NT2/D1 (cell line): ENCODE measurements around the gene KRTAP5-3.
"Not testable (repeated sequence)": the region's sequence is repeated elsewhere in the genome, so short reads cannot be mapped to it uniquely, and the experiment has no call there.

Experiments
- SUZ12 ChIP-seq: IDR thresholded peaks from 2 replicates; pipeline ENCODE4 v1.6.1; 2011; ENCODE audit not compliant: insufficient read length, insufficient read depth; ENCODE audit errors: extremely low read depth
- YY1 ChIP-seq: IDR thresholded peaks from 2 replicates; pipeline ENCODE4 v1.6.1; 2011; ENCODE audit not compliant: insufficient read length, insufficient read depth
- ZNF274 ChIP-seq: IDR thresholded peaks from 2 replicates; pipeline ENCODE4 v1.6.1; 2011; ENCODE audit warnings: mild to moderate bottlenecking, low read depth, low read length

DNA sequence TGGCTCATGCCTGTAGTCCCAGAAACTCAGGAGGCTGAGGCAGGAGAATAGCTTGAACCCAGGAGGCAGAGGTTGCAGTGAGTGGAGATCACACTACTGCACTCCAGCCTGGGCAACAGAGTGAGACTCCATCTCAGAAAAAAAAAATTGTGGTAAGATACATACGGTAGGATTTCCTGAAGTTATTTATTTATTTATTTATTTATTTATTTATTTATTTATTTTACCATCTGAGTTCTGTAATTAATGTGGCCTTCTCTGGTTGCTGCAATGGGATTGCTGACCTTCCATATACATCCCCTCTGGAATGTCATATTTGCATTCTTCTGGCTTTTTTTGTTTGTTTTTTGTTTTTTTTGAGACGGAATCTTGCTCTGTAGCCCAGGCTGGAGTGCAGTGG, 25.4 kb downstream of the KRTAP5-3 start:
- not testable (repeated sequence) for TF ChIP-seq SUZ12, YY1, ZNF274
